HG03457 (cell line): Measurements from ENCODE around the gene DCLK1.

Source experiments
- ATAC-seq: cut with Tn5 transposase; IDR thresholded peaks from one replicate; pipeline ENCODE4 v1.9.1; 2021; ENCODE audit warnings: moderate number of reproducible peaks; ENCODE audit not compliant: unreplicated experiment

DCLK1 gene

DNA sequence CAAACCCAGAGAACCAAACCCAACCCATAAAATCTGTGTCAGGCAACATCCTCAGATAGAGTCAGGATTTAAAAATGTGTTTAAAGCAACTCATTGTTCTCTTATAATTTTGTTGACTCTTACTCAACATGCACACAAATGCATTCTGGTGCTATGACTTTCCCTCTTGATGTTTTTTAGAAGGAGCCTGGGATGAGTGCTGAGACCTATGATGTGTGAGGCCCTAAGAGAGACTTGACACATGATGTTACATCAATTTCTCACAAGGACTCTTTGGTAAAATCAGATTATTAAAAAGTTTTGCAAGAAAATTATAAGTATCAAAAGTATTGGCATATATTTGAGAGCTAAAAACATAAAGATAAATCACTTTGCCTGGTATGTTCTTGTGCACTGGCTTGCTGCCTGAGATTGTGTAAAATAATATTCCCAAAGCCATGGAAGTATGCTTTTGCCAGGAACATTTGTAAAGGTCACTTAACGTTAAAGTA is 173.9 kb downstream of the DCLK1 start:
- ATAC-seq, result no peak

DNA sequence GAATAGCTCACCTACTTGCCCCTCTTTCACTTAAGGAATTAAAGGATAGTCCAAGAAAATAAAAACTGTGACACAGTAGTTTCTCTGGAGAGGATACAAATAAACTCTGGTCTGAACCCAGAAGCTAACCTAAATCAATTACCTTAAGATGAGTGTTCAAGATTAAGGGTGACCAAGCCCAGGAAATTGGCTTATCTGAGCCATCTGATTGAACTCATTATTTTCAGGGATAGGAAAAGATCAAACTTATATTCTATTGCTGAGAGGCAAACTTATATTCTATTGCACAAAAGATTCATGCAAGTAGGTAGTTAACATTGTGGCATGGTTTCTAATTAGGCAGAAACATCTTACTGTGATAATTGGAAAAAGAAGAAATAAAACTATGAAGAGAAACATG is 175.1 kb downstream of the DCLK1 start:
- no peak for ATAC-seq

DNA sequence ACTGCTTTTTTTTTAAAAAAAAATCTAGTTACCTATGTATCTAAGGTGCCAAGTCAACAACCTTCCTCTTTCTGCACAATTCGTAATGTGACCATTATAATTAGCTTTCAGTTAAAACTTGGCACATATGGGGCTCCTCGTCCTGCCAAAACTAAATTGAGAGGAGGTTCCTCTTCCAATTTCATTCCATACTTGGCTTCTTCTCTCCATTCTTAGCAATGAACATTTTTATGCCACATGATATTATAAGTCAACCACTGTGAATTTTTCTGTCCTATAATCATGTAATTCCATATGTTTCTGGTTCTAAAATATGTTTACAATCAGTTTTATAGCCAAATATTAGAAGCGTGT is 177.0 kb downstream of the DCLK1 start:
- ATAC-seq, result no peak

DNA sequence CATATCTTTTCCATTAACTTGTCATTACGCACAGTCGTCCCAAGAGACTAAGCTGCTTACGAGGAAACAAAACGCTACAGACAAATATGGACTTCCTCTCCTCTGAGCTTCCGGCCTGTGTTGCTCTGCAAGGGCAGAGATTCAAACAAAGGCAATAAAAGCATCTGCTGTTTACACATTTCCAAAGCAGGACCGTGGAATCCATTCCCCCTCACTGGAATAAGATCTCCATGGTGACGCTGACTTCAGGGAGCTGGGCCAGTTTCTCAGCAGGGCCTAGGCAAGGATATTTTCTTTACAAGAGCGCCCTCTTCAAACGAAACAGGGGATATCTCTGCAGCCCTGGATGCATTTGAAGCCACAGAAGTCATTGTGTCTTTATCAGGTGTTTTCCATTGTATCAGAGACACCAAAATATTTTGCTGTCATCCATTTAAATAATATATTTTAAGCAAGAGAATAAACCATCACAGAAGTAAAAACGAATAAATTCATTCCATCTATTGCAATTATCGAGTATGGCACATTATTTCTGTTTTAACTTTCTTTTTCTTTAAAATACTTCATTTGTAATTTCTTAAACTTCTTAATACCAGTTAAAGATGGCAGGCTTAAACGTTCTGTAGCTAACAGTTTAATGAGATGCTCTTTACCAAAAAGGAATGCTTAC is 177.5 kb downstream of the DCLK1 start:
- ATAC-seq, result no peak

DNA sequence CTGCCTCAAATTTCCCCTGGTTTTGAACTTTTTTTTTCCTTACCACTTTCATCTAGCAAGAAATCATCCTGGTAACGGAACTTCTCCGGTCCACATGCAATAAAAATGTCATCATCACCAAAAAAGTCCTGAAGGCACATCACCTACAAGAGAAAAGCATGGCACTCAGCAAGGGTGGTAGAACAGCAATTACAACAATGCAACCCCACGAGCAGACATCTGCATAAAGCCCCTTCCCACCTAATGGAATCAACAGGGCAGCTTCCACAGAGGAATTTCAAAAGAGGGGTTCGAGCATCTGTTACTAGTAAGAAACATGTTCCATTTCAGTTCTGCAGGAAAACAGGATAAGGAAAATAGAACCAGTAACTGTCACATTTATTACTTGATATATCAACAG is 183.9 kb downstream of the DCLK1 start:
- ATAC-seq, result no peak

DNA sequence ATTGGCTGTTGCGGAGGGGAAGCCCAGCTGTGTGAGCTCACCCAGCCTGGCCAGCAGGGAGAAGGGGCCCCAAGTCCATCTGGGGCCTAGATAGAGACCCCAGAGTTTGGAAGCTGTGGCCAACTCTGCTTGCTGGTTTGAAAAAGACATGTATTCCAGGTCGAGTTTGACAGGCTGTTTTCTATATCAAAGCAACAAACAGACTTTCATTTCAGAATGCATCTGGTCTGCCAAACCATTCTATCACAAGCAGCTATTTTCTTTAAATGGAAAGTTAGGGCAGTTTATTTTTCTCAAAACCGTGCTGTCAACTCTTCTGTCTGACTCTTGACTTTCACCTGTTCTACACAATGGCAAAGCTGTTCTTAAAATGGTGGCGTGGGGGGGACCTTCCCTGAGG is 185.8 kb downstream of the DCLK1 start:
- ATAC-seq, result no peak

DNA sequence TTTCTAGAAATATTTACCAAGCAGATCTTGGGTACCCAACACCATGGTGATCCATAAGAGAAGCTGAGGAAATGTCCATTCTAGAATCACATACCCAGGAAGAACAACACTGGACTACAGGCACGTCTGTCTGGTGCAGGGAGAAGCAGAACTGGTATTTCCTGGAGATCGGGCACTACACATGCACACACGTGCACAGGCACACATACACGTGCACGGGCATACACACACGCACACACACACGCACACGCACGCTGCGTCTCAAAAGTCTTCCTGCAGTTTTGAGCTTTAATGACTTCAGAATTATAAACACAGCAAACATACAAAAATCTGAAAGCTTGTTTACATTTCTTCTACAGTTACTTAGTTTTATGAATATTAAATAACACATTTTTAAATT is 189.8 kb downstream of the DCLK1 start:
- no peak for ATAC-seq

DNA sequence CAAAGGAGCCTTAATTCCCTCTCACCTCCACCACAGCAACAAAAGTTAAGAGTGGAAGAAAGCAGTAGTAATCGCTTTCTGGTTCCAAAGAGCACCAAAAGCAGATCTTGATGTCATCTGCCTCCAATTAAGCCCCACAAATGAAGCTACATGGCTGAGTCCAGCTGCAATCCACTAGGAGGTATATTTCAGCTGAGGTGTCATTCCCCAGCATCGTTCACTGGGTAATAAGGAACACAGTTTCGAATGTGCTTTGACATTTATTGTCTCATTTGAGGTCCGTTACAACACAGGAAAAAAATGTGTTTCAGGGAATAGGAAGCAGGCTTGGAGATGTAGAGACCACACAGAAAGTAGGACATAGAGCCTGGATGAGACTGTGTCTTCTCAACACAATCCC is 190.4 kb downstream of the DCLK1 start:
- ATAC-seq, result no peak

DNA sequence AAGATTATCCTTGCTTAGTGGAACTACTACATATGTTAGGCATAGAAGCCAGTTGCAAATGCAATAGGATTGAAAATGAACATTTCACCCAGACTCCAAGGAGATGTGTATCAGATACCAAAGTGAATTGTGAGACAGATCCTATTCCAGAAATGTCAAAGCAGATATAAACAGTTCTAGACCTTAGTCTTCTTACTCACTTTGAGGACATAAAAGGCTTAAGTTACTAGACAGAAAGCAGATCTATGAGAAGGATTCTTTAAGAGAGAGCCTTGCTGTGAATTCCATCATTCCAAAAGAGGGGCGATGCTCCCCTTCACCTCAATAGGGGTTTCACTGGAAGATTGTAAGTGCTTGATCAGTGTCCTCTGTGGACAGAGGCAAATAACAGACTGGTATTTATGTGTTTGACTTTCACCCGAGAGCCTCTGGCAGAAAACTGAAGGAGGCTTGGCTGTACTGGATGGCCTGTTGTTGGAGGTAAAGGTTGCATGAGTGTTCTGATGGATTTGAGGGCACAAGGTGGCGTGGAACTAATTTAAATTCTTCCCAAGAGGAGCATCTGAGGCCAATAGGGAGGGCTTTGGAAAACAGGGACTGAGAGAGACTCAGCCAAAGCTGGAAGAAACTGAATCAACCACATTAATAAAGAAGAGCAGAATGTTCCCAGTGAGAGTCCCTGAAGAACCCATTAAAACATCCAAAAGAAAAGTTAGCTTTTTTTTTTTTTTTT is 194.8 kb downstream of the DCLK1 start:
- no peak for ATAC-seq

DNA sequence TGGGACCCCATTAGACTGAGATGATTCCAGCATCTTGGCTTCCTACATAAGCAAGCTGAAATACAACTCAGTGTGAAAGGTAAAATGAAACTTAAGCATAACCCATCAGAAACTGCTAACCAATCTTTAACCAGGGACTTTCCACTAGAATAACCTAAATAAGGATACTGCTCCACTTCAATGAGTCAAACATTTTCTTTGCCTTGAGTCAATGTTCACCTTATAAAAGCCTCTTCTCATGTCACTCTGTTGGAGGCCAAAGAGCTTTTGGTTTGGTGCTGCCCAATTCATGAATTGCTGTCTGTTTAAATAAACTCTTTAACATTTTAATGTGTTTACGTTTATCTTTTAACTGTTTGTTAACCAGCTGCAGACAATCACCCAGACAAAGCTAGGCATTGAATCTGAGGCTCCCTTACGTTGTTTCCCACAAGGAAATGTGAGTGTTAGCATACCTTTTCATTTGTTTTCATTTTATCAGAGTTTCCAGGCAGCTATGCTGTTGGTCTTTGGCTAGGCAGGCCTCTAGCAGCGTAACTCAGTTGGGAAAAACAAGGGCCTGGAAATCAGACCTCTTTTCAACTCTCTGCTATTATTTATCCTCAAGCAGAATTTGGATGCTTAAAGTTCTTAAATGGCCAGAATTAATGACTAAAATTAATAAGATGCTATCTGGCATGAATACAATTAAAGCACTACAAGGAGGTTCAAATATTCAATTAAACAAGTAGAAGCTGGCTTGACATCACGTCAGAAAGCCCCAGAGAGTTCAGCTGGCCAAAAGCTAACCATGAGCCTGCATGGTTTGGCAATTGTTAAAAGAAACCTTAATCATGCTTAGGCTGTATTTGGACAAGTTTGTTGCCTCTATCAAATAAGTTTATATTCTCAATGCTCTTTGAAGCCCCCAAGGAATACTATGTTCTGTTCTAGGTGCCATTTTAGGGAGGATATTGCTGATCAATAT is 200.2 kb downstream of the DCLK1 start:
- peak; percentile 94 for ATAC-seq

DNA sequence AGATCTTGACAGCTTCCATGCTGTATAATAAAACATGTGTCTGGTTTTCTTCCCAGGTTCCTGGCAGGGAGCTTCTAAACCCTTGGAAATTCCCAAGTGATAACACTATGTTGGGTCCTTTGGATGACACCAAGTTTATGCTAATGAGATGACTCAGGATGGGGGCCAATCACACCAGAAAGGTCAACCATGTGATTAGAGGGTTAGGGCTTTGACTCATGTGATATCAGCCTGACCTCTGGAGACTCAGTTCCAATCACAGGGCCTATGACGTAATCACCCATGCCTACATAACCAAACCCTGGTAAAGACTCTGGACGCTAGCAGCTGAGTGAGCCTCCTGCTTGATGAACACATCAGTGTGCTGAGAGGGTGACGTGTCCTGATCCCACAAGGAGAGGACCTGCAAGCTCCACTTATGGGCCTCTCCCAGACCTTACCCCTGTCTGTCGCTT is 203.6 kb downstream of the DCLK1 start:
- ATAC-seq, result no peak

DNA sequence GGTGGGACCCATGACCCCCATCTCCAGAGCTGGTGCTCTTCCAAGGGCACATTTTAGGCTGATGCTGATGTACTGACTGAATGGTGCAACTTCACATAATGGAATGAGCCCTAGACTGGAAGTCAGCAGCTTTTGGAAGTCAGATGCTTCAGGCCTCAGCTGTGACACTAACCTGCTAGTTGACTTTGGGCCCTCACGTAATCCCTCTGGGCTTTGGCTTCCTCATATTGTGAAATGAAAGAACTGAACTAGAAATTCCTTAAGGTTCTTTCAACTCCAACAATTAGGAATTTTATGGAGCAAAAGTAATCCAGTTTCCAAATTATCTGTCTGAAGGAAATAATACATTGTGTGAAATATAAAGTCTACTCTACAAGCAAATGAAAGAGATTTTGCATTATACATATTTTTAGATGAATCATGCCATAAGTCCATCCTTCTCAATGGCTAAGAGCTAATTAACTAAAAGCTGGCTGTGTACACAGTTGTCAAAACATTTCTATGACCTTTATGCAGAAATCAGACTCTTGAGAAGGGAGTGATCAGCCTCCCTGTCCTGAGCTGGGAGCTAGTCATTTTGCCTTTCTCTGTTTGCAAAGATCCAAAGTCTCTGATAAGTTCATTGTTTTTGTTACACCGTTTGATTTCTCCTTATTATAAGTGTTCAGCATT is 204.2 kb downstream of the DCLK1 start:
- no peak for ATAC-seq

DNA sequence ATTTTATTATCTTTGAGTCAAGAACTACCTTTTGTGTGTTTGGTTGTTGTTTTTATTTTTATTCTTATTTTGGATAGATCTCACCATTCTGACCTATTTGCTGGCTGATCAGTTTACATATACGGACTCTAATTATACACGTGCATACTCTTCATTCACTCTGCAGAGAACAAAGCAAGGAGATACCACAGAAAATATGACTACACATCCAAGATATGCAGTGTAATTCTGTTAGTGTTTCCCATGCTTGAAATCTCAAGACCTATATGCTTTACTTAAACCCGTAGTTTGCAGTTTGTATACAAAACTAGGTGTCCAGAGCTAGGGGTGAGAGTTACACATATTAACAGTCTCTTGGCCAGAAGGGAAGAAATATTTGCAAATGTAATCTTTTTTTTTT is 205.5 kb downstream of the DCLK1 start:
- no peak for ATAC-seq

DNA sequence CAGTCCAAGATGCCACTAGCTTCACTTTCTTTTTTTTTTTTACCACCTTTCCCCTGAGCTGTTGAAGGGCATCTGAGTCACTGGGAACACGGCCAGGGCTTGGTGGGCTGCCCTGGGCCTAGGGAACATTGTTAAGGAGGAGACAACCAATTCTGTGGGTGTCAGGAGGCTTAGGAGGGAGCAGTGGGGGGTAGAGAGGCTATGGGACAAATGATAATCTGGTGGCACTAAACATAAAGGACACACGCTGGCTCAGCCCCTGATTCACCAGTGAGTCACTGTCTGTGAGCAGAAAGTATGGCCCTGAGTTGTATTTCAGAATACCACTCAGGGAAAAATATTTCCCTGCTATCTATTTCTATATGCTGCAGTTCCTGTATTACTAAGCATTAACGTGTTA is 207.8 kb downstream of the DCLK1 start:
- no peak for ATAC-seq

DNA sequence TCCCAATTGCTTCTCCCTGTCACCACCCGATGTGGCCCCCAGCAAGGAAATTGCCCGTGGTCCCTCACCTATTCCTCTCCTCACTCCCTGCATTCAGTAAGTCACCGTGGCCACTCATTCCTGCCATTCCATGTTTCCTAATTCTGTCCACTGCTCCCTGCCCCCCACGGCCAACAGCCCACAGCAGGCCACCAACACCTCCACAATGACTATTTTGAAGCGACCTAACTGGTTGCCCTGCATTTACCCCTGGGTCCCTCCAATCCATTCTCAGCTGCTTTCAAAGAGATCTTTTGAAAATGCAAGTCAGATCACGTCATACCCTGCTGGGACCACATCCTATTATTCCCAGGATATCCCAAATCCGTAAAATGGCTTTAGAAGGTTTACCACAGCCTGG is 210.4 kb downstream of the DCLK1 start:
- ATAC-seq, result no peak

DNA sequence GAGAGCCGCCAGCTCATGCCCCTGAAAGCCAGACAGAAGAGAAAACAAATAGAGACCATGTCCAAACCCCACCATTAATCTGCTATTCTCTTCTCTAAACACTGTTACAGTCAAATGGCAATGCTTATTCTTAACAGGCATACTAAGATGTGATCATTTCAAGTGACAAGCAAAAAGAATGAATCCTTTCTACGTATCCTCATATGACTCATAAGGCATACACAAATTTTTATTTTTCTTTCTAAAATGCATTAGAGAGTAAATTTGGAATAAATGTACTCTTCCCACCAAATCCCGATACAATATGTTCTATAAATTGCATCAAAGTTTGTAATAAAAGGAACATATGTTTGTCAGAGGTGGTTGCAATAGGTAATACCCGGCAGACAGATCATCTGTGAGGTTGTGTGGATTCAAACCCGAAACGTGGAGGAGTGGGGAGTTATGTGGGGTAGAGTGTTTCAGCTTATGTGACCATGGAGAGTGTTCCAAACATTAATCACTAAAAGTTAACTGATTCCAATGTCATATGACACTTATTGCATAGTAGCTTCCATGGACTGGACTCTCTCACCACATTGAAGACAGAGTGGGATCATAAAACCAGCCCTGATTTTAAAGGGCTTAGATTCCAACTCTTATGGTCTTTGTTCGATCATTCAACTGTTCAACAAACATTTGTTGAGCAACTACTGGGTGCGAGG is 213.1 kb downstream of the DCLK1 start:
- no peak for ATAC-seq

DNA sequence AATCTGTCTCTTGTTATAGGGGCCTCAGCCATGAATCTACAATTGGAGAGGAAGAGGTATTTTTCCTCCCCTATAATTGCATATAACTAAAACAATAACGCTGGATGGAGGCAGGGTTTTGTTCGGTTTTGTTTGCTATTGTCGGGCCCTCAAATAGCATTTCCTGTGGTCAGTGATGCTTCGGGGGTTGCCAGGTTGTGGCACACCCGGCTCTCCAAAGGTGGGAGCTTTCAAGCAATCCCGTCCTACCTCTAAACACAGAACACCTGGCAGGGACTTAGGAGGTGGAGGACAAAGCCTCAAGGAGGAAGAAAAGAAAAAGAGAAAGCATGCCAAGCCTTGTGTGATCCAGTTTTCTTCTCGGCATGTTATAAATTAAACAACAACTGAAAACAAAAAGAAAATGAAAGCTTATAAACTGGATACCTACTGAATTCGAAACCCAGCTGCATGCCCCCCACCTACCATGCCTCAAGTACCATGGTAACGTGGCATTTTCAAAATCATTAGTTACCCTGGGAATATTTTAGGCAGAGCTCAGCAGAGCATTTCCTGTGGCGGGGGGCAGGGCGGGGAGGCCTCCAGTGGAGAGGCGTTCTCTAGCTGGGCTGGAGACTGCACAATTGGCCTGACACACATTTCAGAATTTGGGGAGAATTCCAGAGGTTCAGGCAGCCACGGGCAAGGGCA is 213.8 kb downstream of the DCLK1 start:
- ATAC-seq, result no peak

DNA sequence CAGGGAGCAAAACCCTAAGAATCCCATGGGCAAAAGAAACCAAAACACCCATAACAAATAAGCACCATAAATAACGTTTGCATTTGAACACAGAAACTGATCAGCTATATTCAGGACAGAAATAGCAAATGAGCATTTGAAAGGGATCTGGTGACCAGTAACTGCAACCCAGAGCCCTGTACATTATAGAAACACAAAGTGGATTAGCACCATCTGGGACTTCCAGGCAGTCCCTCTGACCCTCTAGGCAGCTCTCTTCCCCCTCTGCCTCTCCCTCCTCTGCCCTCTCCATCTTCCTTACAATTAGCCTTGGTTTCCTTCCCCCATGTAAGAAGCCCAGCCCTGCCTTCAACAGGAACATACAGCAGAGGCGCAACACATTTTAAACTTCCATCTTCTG is 215.0 kb downstream of the DCLK1 start:
- ATAC-seq, result no peak

DNA sequence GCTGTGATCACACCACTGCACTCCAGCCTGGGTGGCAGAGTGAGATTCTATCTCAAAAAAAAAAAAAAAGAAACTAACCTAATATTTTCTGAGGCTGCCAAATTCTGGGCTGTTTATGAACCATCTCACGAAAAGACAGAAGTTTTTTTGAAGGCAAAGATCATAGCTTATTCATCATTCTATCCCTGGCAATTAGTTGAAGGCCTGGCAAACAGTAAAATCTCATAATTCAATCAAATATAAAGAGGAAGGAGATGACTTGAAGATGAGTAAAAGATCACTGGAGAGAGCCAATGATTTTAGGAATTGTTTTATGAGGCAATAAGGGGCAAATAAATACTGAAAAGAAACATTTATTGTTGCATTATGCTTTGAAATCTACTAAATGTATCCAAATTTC is 216.5 kb downstream of the DCLK1 start:
- ATAC-seq, result no peak

DNA sequence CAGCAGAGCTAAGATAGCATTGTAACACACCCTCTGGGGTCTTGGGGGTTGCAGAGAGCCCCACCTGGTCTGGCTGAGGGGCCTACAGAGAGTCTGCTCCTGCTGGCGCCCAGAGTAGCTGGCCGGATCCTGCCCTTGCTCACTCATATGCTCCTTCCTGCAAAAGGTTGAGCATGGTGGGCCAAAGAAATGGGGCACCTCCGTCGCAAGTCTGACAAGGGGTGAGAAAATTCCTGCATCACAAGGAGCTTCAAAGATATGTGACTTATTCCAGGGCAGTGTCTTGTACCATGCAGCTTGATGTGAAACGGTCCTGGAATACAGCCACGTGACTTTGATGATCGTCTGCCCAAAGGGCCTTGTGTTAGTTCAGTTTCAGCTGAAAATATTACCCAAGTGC is 218.3 kb downstream of the DCLK1 start:
- ATAC-seq, result no peak
